Measurements from ENCODE around the gene PCTP.
A peak's percentile ranks its signal among the peaks of the same experiment; 100 is the strongest.

PCTP gene

DNA sequence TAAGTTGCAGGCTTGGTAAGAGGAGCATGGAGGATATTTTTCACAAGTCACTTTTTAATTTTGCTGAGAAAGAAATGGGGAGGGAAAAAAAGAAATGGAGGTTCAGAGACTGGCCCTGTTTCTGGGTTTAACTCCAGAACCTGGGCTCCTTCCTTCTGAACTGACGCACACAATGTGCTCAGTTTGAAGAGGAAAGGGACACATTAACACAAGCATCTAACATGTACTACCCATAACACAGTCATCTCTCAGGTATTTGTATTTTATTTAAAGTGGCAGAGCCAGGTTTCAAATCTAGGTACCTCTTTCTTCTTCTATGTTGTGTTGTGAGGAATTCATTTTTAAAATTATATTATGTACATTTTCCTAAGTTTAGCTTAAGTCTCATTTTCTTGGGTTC, 22.9 kb upstream of the PCTP start:
- DNase-seq = no peak

DNA sequence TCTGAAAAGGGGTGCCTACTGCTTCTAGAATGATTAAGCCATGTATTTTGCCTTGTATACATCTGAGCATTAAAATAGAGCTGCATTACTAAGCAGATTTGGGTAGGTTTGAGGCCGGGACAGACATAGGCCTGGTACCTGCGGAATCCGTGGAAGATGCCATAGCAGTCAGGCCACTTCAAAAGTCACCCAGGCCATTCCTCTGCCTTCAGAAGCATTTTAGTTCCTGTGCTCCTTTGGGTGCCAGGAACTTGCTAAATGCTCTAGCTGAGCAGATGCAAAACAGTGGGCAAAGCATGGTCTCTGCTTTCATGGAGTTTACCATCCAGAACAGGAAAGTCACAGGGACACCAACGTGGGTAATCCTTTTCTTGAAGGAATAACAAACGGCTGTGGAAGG, 22.5 kb upstream of the PCTP start:
- no peak for DNase-seq

DNA sequence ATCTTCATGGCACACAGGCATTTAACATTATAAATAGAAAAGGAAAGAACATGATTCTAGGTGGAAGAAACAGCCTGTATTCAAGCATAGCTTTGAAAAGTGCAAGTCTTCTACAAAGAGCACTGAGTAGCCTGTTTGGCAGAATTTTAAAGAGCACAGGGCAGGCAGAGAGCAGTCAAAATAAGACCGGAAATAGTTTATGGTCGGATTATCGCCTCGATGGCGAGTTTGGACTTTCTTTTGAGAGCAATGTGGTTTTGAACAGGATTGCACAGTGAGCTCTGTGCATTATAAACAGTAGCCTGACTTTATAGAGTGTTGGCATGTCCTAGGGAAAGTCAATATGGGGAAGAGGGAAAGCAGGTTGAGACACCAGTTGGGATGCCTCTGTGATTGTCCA, 22.0 kb upstream of the PCTP start:
- DNase-seq = no peak

DNA sequence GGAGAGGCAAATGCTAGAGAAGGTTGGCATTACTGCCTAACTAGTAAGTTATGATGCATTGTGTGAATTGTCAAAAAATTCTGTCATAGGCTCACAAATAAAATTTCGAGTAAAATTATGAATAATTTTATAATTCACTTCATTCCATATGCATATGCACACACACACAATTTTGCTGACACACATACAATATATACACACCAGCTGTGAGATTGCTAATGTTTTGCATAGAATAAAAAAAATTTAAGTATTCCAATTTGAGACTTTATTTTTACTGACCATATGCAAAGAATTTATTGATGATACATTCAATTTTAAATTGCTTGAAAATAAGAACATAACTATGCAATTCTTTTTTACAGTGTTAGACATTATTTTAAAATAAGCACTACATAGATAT, 21.4 kb upstream of the PCTP start:
- DNase-seq = no peak

DNA sequence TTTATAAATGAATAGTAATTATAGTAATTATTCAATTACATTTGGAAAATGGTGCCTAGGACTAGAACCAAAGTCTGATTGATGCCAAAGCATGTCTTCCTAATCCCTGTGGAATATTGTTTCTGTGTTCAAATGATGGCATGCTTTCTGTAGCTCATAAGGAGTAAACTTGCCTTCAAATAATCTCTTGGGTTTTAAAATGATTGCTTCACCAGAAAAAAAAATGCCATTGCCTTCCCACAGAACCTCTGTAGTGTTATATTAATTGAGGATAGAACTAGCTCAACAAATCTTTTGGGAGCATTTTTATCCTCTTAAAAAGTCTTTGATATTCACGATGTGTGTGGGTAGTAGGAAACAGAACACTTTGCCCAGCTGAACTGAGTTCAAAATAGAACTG, 20.5 kb upstream of the PCTP start:
- no peak for DNase-seq

DNA sequence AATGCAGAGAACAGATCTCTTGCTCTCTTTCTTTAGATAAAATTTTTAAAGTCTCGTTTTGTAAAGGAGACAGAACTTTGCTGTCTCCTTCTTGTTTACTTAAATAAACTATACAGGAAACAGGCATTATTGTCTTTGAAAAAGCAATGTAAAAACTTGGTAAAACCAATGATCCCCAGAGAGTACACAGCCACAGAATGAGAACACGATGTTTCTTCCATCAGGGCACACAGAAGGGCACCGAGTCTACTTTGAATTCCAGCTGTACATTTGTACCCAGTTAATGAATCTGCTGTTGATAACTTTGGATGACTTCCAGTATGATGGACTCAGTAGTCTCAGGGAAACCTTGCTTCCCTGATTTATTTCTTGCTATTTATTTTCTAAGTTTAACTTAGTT, 20.0 kb upstream of the PCTP start:
- no peak for DNase-seq

DNA sequence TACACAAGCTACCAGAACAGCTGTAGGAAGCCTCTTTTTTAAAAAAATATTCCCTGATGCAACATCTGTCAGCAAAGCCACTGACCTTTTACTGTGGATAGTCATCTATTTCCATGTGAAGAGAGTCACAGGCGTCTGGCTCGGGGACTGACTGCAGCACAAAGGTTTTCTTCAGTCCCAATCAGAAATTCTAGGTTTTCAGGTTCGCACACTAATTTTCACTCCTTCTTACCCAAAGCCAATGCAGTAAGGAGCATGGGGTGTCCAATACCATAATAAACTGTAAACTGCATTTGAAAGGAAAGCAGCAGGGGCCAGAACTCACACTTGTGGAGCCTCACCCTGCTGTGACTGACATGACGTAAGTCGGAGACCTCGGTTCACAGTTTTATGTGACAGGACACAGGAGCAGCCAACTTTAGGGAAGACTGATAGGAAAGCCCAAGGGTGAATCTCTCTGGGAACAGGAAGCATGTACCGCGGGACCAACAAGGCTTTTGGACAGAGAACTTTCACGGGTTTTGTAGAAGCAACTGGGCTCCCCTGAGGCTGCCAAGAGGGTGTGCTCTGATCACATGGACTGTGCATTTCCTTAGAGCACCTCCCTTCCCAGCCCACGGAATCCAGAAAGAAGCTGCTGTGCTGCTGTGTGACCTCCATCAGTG, 19.1 kb upstream of the PCTP start:
- no peak for DNase-seq

DNA sequence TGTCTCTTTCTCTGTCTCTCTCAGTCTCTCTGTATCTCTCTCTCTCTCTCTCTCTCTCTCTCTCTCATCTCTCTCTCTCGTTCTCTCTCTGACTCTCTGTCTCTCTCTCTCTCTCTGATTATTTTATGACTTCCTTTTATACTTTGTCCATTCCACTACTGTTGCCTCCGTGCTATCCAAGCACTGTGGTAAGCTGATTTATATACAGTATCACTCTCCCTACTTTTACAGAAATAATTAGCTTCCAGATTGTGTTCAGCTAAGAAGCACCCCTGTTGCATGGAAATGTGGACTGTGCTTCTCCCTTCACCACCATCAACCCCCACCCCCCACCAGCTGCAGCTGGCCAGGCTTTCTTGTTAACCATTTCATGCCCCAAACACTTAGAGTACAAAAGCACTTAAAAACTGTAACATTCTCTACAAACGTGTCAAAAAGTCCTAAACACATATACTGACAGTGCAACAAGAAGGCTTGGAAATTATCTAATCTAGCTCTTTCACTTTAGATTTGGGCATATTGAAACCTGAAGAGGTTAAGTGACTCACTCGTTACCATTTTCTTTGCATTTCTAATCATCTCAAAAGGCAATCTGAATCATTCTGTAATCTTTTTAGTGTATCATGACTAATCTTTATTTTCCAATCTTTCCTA, 16.6 kb upstream of the PCTP start:
- peak; percentile 73 for DNase-seq

DNA sequence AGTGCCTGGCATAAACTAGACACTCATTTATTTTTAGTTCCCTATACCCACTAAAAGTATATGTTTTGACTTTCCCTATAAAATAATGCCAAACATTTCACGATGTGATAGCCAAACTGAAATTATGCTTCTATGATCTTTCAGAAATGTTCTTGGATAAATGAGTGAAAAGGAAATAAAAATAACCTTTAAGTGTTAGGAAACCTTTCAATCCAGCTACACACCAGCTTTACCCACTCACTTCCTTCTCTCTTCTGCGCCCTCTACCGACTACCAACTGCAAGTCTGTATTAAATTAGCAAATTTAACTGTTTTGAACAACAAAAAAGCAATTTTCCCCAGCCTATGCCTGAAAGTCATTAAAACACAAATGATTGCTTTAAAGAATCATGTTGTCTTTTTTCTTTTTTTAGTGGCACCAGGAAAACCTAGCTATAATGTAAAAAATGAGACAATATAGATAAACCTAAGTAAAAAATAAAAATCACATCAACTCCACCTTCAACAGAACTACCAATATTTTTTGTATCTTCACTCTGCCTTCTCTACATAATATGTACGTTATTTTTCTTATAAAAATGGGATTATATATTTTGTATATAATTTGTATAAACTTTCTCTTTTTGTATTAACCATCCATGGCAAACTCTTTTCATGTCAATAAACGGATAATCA, 15.0 kb upstream of the PCTP start:
- DNase-seq = no peak

DNA sequence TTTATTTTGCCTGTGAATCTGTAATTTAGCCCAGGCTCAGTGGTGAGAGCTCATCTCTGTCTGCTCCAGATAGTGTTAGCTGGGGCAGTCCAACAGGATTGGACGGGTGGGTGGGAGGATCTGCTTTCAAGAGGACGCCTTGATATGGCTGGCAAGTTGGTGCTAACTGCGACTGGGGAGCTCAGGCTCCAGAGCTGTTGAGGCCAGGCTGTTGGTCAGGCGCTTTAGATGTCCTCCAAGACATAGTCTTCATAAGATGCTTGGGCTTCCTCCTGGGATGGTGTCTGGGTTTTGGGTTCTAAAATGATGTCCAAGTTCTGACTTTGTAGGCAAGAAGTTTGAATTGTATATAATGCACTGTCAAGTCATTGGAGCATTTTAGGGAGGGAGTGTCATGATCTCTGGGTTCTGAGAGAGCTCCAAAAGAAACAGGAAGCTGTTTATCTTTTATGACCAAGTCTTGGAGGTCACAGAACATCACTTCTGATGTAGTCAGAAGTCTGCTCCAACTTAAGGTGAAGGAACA, 12.8 kb upstream of the PCTP start:
- no peak for DNase-seq

DNA sequence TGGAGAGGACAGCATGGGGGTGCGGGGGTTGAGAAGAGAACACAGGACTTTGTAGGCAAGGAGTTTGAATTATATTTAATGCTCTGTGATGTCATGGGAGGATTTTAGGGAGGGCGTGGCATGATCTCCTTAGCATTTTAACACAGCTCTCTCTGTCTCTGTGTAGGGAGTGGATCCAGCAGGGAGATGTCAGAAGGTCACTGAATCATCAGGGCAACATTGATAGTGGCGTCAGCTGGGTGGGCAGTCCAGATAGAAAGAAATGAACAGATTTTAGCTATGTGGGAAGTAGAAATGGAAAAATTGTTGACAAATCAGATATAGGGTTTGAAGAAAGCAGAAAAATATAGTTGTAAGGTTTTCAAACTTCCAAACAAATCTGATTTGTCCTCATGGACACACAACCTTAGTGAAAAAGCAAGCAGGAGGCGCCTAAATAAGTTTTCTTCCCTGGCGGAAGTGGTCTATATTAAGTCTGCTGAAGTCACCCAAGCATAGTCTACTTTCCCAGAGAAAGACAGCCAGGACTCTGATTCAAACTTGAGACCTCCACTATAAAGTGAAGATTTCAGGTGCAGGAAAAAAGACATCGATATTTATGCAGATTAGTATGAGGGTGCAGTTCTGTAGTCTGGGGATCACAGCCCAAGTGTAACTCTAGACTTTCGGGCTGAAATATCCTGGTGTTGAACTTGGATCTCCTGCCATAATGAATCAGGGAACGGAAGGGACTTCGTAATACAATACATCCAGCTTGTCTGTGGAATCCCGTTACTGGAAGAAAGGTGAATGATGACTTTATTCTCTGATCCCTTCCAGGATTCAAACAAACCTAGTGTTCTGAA, 10.1 kb upstream of the PCTP start:
- no peak for DNase-seq

DNA sequence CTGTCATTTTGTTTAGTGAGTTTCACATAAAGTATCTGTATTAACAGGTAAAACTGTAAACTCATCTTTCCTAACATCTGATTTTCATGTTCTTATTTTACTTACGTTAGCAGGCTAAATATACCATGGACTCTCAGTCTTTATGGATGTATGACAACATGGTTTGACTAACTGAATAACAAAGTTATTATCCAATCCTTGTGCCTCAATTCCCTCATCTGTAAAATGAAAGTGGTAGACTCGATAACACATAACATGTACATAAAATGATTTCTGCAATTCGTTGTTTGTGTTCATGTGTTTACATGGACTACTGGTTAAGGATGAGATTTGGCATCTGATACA, 9.5 kb upstream of the PCTP start:
- no peak for DNase-seq

DNA sequence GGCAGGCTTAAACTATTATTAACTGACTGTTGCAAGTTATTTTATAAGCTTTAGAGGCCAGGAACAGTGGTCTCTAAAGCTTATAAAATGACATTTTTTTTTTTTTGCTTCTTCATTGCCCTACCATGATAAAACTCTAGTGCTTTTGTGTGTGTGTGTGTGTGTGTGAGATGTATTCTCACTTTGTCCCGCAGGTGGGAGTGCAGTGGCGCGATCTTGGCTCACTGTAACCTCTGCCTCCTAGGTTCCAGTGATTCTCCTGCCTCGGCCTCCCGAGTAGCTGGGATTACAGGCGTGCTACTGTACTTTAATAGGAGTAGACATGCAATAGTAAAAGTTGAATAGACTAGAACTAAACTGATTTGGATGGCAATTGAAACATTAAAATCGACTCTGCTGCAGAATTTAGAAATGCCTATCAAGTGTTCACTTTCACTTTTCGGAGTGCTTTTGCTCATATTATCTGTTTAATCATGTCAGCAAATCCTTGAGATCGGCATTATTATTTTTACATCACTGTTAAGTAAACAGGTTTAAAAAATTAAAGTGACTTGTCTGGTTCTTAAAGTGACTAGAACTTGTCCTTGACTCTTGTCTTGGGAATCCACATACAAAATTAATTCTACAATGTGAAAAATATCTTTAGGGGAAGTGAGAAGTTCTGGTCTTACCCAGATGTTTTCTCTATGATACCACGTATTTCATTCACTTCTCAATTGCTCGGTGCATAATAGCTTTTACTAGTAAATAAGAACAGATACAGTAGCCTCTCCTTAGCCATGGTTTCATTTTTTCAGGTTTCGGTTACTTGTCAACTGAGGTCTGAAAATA, 8.4 kb upstream of the PCTP start:
- DNase-seq = no peak

DNA sequence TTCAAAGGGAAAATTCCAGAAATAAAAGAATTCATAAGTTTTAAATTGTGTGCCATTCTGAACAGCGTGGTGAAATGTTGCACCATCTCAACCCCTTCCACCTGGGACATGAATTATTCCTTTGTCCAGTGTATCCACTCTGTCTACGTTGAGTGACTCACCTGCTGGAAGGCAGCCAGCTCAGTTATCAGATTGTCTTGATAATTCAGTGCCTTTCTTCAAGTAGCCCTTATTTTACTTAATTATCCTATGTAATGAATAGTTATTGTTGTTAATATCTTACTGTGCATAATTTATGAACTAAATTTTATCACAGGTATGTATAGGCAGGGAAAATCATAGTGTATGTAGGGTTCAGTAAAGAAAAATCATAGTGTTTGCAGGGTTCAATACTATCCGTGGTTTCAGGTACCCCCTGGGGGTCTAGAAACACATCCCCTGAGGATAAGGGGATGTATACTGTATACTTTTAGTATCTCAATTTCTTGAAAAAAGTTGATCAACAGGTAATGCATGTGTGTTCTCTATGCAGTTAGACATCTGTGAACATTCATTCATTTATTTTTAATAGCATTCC, 7.7 kb upstream of the PCTP start:
- DNase-seq = peak; percentile 68

DNA sequence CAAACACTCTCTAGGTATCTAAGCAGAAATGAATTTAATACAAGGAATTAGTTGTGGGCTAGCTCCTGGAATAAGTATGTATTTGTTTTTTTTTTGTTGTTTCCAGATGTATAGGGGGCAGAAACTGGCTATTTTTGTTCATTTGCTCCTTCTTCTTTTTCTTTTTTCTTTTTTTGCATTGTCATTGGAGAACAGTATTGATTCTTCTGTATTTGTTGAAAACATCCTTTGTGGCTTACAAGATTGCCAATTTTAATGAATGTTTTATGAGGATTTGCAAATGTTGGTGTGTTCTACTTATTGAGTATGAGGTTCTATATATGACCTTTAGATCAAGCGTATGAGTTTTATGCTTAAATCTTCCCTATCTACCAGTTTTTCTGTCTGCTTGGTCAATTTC, 5.6 kb upstream of the PCTP start:
- DNase-seq = no peak

DNA sequence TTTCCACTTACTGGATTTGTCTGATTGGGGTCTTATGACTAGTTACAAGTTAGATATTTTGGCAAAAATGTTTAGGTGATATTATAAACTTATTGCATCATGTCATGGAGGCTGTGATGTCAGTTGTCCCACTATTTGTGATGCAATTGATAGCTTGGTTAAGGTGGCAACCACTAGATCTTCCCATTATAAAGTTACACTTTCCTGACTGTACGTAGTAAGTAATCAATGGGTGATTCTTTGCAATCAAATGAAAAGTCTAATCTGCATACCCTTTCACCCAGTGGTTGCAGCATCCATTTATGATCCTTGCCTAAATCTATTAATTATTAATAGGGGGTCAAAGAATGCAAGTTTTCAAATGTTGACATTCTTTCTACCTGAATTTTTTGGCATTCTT, 4.4 kb upstream of the PCTP start:
- DNase-seq = no peak

DNA sequence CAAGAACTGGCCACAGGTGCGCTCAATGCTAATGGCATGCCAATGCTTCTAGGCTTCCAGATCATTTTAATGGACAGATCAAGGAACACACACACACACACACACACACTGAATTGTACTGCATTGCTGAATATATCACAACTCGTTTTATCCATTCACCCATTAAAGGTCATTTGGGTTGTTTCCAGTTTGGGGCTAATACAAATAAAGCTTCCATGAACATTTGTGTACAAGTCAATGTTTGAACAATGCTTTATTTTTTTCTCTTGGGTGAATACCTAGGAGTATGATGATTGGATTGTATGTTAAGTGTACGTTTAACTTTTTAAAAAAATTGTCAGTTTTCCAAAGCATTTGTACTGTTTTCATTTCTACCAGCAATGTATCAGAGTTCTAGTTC, 3.6 kb upstream of the PCTP start:
- no peak for DNase-seq

DNA sequence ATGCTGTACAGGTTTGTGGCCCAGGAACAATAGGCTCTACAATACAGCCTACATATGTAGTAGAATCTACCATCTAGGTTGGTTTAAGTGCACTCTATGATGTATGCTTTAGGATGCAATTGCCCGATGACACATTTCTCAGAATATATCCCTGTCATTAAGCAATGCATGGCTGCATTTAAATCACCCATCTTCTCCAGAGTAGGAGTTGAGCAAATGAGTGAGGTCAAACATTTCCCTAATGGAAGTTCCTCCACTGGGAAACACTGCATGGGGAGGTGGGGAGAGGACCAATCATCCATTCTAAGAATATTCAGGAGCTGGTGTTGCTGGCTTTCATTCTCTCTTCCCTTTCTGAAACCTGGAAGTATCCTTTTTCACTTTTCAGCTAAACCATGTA, 2.0 kb upstream of the PCTP start:
- DNase-seq = no peak

DNA sequence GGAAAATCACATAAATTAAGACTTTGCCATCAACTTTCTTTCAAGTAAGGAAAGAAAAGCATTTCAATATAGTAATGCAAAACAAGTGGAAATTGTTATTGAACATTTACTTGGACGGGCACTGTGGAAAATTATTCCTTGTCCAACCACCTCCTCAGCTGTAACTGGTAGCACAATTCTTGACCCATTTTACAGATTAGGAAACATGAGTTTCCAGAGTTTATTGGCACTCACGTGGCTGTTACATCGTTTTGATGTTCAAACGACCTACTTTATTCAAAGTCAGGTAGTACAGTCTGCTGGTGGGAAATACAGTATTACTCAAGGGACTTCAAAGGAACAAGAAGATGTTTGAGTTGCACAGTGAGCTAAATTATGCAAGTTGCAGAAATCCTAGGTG, 866 bp upstream of the PCTP start:
- DNase-seq = no peak

DNA sequence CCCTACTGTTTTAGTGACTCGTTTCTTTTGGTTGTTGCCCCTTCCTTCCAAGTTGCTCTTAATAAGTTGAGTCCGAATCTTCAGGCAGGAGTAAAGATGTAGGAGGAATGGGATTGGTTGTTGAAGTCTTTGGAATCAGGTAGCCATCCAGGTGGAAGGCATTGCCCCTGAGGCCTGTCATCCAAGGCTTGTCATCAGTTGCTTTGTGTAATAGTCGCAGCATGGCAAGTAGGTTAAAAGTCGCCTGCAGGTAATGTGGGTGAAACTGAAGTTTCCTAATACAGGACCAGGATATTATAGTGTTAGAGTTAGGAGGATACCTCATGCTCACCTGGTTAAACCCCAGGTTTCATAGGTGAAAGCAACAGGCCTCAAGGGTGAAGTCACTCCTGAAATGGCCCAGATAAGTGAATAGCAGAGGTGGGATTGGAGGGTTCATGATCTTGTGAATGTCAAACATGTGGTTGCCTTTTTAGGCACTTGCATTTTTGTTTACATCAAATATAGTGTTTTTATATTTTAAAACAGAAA, 934 bp downstream of the PCTP start:
- no peak for DNase-seq

DNA sequence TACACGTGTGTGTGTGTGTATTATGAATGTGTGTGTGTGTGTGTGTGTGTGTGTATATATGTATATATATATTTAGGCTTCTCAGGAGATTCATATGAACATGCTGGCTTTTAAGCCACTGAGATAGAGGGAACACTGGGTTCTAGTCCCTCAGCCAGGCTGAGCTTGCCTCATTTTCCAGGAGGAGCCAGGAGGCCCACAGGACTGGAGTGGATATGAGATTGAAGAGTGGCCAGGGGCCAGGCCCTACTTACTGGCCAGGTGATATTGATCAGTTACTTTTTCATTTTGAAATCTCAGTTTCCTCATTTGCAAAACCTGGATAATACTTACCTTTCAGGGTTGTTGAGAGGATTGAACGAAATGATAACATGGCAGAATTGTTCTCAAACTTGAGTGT, 5.8 kb downstream of the PCTP start:
- no peak for DNase-seq

DNA sequence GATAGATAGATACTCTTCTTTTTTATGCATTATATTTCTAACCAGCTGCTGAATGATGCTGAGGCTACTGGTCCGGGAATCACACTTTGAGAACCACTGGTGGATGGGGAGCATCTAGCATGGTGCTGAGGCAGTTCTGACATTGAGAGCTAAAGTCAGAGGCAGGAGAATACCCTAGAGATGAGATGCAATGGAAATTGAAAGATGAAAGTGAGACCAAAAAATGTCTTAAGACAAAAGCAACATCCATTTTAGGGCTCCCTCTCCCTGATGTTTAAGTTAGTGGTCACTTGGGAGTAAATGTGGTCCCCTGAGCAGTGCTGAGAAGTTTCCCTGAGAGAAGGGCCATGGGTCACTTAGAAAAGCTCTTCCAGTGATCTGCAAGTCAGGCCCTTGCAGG, 6.8 kb downstream of the PCTP start:
- DNase-seq = no peak
